Activated CD4-positive, alpha-beta T cell treated with anti-CD3 and anti-CD28 coated beads for 36 hours (primary cell): ENCODE measurements around the gene UGGT1. TPM values are rescaled to one million over a fixed set of nuclear protein-coding genes. Genes with fewer than 3 reads are reported as not detected.
A peak's percentile ranks its signal among the peaks of the same experiment; 100 is the strongest.

Experiments
- ATAC-seq: fragments of 200-7000 bp; cut with Tn5 transposase; one replicate; pipeline ENCODE4 v1.10.0; 2021; ENCODE audit warnings: mild to moderate bottlenecking, moderate library complexity
- CTCF ChIA-PET: fragments of 350-600 bp; sonication (Branson Sonifier 250); formaldehyde crosslinking; loops from one replicate; lab custom pipeline; 2021; ENCODE audit warnings: antibody characterized with exemption; lab: Charles Lee
- POLR2A ChIA-PET: fragments of 350-600 bp; sonication (Branson Sonifier 250); formaldehyde crosslinking; loops from one replicate; lab custom pipeline; 2021; ENCODE audit warnings: antibody characterized with exemption, inconsistent platforms; lab: Charles Lee
- DNase-seq: peaks from one replicate; pipeline ENCODE4 v3.0.0-alpha.2; 2020
- H3K27ac Mint-ChIP-seq: one replicate; pipeline ENCODE4 v1.8.0; 2021; ENCODE audit warnings: mixed read lengths
- H3K27me3 Mint-ChIP-seq: one replicate; pipeline ENCODE4 v1.8.0; 2021; ENCODE audit warnings: mixed read lengths
- H3K36me3 Mint-ChIP-seq: one replicate; pipeline ENCODE4 v1.8.0; 2021; ENCODE audit warnings: low read depth, mixed read lengths
- H3K4me1 Mint-ChIP-seq: one replicate; pipeline ENCODE4 v1.8.0; 2021; ENCODE audit warnings: mixed read lengths
- H3K4me3 Mint-ChIP-seq: one replicate; pipeline ENCODE4 v1.8.0; 2021; ENCODE audit warnings: mild to moderate bottlenecking, moderate library complexity, mixed read lengths
- H3K9me3 Mint-ChIP-seq: one replicate; pipeline ENCODE4 v1.8.0; 2021; ENCODE audit warnings: low read depth, mixed read lengths
- intact Hi-C, 2 experiments: fragments of 100-400 bp; cut with DNase I in 1 of 2; cut with micrococcal nuclease in 1 of 2; formaldehyde crosslinking; loops; one replicate each; pipeline versions ENCODE4 v1.14.2 to v1.15.1; 2022 to 2024; cut with DNase I, micrococcal nuclease
- total RNA-seq, 2 experiments: library from RNA; stranded (reverse); gene quantifications; one replicate each; pipeline ENCODE4 v1.2.3, GENCODE V29; 2021

Gene UGGT1
- total RNA-seq, 2 experiments from 2014 or later, result 50.0 to 67.2 TPM

GRCh38 chr2:128069769-128070168 is 21.2 kb upstream of the UGGT1 start:
- intact Hi-C loops, result no loop called here
- Mint-ChIP-seq H3K27me3 (no peaks in the 10 kb centered on the region), H3K36me3 (no peaks in the 10 kb centered on the region), H3K27ac (no peak overlapping the region), H3K4me3 (no peak overlapping the region), H3K4me1 (no peaks in the 10 kb centered on the region), H3K9me3 (no peaks in the 10 kb centered on the region)
- DNase-seq, result no peak
- ATAC-seq, result no peak
- POLR2A ChIA-PET, result no interaction called here
- CTCF ChIA-PET, result no interaction called here

GRCh38 chr2:128073278-128073677 is 17.7 kb upstream of the UGGT1 start:
- POLR2A ChIA-PET, result no interaction called here
- Mint-ChIP-seq H3K27me3 (no peaks in the 10 kb centered on the region), H3K36me3 (no peaks in the 10 kb centered on the region), H3K27ac (no peak overlapping the region), H3K4me3 (no peak overlapping the region), H3K9me3 (no peaks in the 10 kb centered on the region), H3K4me1 (peaks cover 2% of the 10 kb centered on the region)
- DNase-seq (no peak), ATAC-seq (no peak)
- CTCF ChIA-PET, result interaction anchor here (0.5 kb wide), 1 partner anchor 623 kb away, joined by 4 read pairs; no protein-coding TSS in a partner anchor
- intact Hi-C loops, result no loop called here

GRCh38 chr2:128076461-128077106 is 14.4 kb upstream of the UGGT1 start:
- intact Hi-C loops, result loop anchor here in 1 of 2 experiments (5.0 kb wide), 1 partner anchor 504 kb away; no protein-coding TSS in a partner anchor
- Mint-ChIP-seq H3K9me3 (no peaks in the 10 kb centered on the region), H3K4me1 (peaks cover 2% of the 10 kb centered on the region), H3K4me3 (no peak overlapping the region), H3K27me3 (peaks cover 2% of the 10 kb centered on the region), H3K27ac (no peak overlapping the region), H3K36me3 (no peaks in the 10 kb centered on the region)
- ATAC-seq (no peak), DNase-seq (no peak)
- ChIA-PET CTCF (no interaction called here), POLR2A (no interaction called here)

- Mint-ChIP-seq H3K36me3 (no peaks in the 10 kb centered on the region), H3K9me3 (peaks cover 3% of the 10 kb centered on the region), H3K4me1 (peaks cover 4% of the 10 kb centered on the region), H3K27me3 (peaks cover 2% of the 10 kb centered on the region), H3K27ac (no peak overlapping the region), H3K4me3 (no peak overlapping the region)
- ChIA-PET CTCF (no interaction called here), POLR2A (no interaction called here)
- ATAC-seq (no peak), DNase-seq (no peak)
- intact Hi-C loops, result no loop called here
These were observed 6.2 kb upstream of the UGGT1 start for GRCh38 chr2:128084757-128085156.

- ChIA-PET CTCF (no interaction called here), POLR2A (no interaction called here)
- Mint-ChIP-seq H3K36me3 (peaks cover 2% of the 10 kb centered on the region), H3K27ac (no peak overlapping the region), H3K4me3 (no peak overlapping the region), H3K27me3 (no peaks in the 10 kb centered on the region), H3K9me3 (peaks cover 3% of the 10 kb centered on the region), H3K4me1 (peaks cover 10% of the 10 kb centered on the region)
- intact Hi-C loops, result no loop called here
- no peak for ATAC-seq
- no peak for DNase-seq
These were observed 4.8 kb upstream of the UGGT1 start for GRCh38 chr2:128086244-128086643.

GRCh38 chr2:128090575-128090944 is 440 bp upstream of the UGGT1 start:
- ChIA-PET CTCF (interaction anchor here (0.8 to 1.4 kb wide), 3 partner anchors 10 to 62 kb away, joined by 3 to 4 read pairs (median 3); partner anchors contain the start of gene SAP130), POLR2A (interaction anchor here (0.6 to 1.4 kb wide), 2 partner anchors 10 to 192 kb away, joined by 3 to 10 read pairs; no protein-coding TSS in a partner anchor)
- peaks cover 39% of the 10 kb centered on the region for H3K4me1 Mint-ChIP-seq
- H3K27me3 Mint-ChIP-seq, result no peaks in the 10 kb centered on the region
- peaks cover 11% of the 10 kb centered on the region for H3K36me3 Mint-ChIP-seq
- intact Hi-C loops, result loop anchor here (2.0 to 10.0 kb wide), 7 partner anchors 206 to 1433 kb away; partner anchors contain the start of genes AMMECR1L (in 1 of the 2), ERCC3 (in 1 of the 2), GYPC (in 1 of the 2) and HS6ST1 (in 1 of the 2)
- DNase-seq (no peak), ATAC-seq (peak; percentile 3)
- no peaks in the 10 kb centered on the region for H3K9me3 Mint-ChIP-seq
- H3K4me3 Mint-ChIP-seq, result peak overlapping the region; percentile 90
- peak overlapping the region; percentile 93 for H3K27ac Mint-ChIP-seq

GRCh38 chr2:128091726-128092080 is 703 bp downstream of the UGGT1 start:
- intact Hi-C loops, result loop anchor here (1.0 to 10.0 kb wide), 14 partner anchors 63 to 1434 kb away; partner anchors contain the start of genes POLR2D (in 2 of the 2), AMMECR1L (in 1 of the 2), ERCC3 (in 1 of the 2) and GYPC (in 1 of the 2)
- peaks cover 48% of the 10 kb centered on the region for H3K4me1 Mint-ChIP-seq
- ATAC-seq, result no peak
- peak overlapping the region; percentile 90 for H3K4me3 Mint-ChIP-seq
- H3K27ac Mint-ChIP-seq, result peak overlapping the region; percentile 93
- H3K9me3 Mint-ChIP-seq, result no peaks in the 10 kb centered on the region
- peak; percentile 25 for DNase-seq
- H3K27me3 Mint-ChIP-seq, result no peaks in the 10 kb centered on the region
- POLR2A ChIA-PET, result interaction anchor here (0.7 to 1.0 kb wide), 2 partner anchors 238 to 283 kb away, joined by 3 read pairs; no protein-coding TSS in a partner anchor
- H3K36me3 Mint-ChIP-seq, result peaks cover 11% of the 10 kb centered on the region
- CTCF ChIA-PET, result interaction anchor here (0.5 to 1.4 kb wide), 5 partner anchors 11 to 169 kb away, joined by 3 to 4 read pairs (median 3); no protein-coding TSS in a partner anchor

- Mint-ChIP-seq H3K9me3 (no peaks in the 10 kb centered on the region), H3K4me3 (peak overlapping the region; percentile 90), H3K27me3 (no peaks in the 10 kb centered on the region), H3K4me1 (peaks cover 48% of the 10 kb centered on the region), H3K27ac (peak overlapping the region; percentile 37), H3K36me3 (peaks cover 13% of the 10 kb centered on the region)
- intact Hi-C loops, result loop anchor here (5.0 to 10.0 kb wide), 4 partner anchors 208 to 1435 kb away; partner anchors contain the start of genes AMMECR1L (in 1 of the 2), ERCC3 (in 1 of the 2), GYPC (in 1 of the 2) and SFT2D3 (in 1 of the 2)
- ChIA-PET CTCF (interaction anchor here (0.7 to 1.0 kb wide), 2 partner anchors 21 to 161 kb away, joined by 3 read pairs; no protein-coding TSS in a partner anchor), POLR2A (interaction anchor here (0.7 kb wide), 1 partner anchor 26 kb away, joined by 3 read pairs; no protein-coding TSS in a partner anchor)
- DNase-seq, result no peak
- ATAC-seq, result no peak
These were observed 1.7 kb downstream of the UGGT1 start for GRCh38 chr2:128092656-128093055.

- no peaks in the 10 kb centered on the region for H3K27me3 Mint-ChIP-seq
- peaks cover 21% of the 10 kb centered on the region for H3K36me3 Mint-ChIP-seq
- H3K4me3 Mint-ChIP-seq, result no peak overlapping the region
- ChIA-PET POLR2A (no interaction called here), CTCF (interaction anchor here (1.0 kb wide), 1 partner anchor 162 kb away, joined by 3 read pairs; no protein-coding TSS in a partner anchor)
- H3K4me1 Mint-ChIP-seq, result peaks cover 48% of the 10 kb centered on the region
- no peak overlapping the region for H3K27ac Mint-ChIP-seq
- H3K9me3 Mint-ChIP-seq, result no peaks in the 10 kb centered on the region
- ATAC-seq (no peak), DNase-seq (no peak)
- intact Hi-C loops, result loop anchor here (5.0 to 10.0 kb wide), 4 partner anchors 209 to 1436 kb away; partner anchors contain the start of genes AMMECR1L (in 1 of the 2), ERCC3 (in 1 of the 2), GYPC (in 1 of the 2) and SFT2D3 (in 1 of the 2)
These were observed 2.8 kb downstream of the UGGT1 start for GRCh38 chr2:128093762-128094161.

GRCh38 chr2:128095201-128095600 is 4.2 kb downstream of the UGGT1 start:
- H3K27ac Mint-ChIP-seq, result no peak overlapping the region
- ATAC-seq, result no peak
- intact Hi-C loops, result loop anchor here (10.0 kb wide), 2 partner anchors 210 to 800 kb away; partner anchors contain the start of genes AMMECR1L (in 1 of the 2) and ERCC3 (in 1 of the 2)
- H3K36me3 Mint-ChIP-seq, result peaks cover 30% of the 10 kb centered on the region
- no peaks in the 10 kb centered on the region for H3K27me3 Mint-ChIP-seq
- no peak overlapping the region for H3K4me3 Mint-ChIP-seq
- DNase-seq, result no peak
- H3K9me3 Mint-ChIP-seq, result no peaks in the 10 kb centered on the region
- ChIA-PET CTCF (no interaction called here), POLR2A (no interaction called here)
- H3K4me1 Mint-ChIP-seq, result peaks cover 40% of the 10 kb centered on the region

GRCh38 chr2:128103407-128103806 is 12.4 kb downstream of the UGGT1 start:
- ChIA-PET POLR2A (no interaction called here), CTCF (interaction anchor here (0.9 to 1.2 kb wide), 2 partner anchors 9 to 13 kb away, joined by 3 to 4 read pairs; partner anchors contain the start of gene UGGT1)
- Mint-ChIP-seq H3K9me3 (no peaks in the 10 kb centered on the region), H3K27ac (no peak overlapping the region), H3K4me3 (no peak overlapping the region), H3K27me3 (no peaks in the 10 kb centered on the region), H3K4me1 (peaks cover 7% of the 10 kb centered on the region), H3K36me3 (peaks cover 31% of the 10 kb centered on the region)
- ATAC-seq, result no peak
- intact Hi-C loops, result no loop called here
- DNase-seq, result no peak
